Measurements from ENCODE around the gene DLGAP3. TPM values are rescaled to one million over a fixed set of nuclear protein-coding genes. Genes with fewer than 3 reads are reported as not detected.
"Not testable (repeated sequence)": the region's sequence is repeated elsewhere in the genome, so short reads cannot be mapped to it uniquely, and the experiment has no call there.

Gene DLGAP3
- total RNA-seq, 1 experiment from 2014 or later, result 0.05 TPM

GRCh38 chr1:34839526-34840305, 89.7 kb downstream of the DLGAP3 start:
- DNase-seq (ENCODE audit: low read depth), result no peak

GRCh38 chr1:34833711-34834110, 95.7 kb downstream of the DLGAP3 start:
- no peak for DNase-seq (ENCODE audit: low read depth)

- DNase-seq (ENCODE audit: low read depth), result no peak
Measured at GRCh38 chr1:34831721-34832246, 97.7 kb downstream of the DLGAP3 start.

GRCh38 chr1:34829250-34829649, 100.2 kb downstream of the DLGAP3 start:
- DNase-seq (ENCODE audit: low read depth), result no peak

- no peak for DNase-seq (ENCODE audit: low read depth)
Measured at GRCh38 chr1:34828611-34829010, 100.8 kb downstream of the DLGAP3 start.

GRCh38 chr1:34827341-34827941, 102.0 kb downstream of the DLGAP3 start:
- DNase-seq (ENCODE audit: low read depth), result no peak

GRCh38 chr1:34825455-34826091, 103.9 kb downstream of the DLGAP3 start:
- no peak for DNase-seq (ENCODE audit: low read depth)

- DNase-seq (ENCODE audit: low read depth), result no peak
Measured at GRCh38 chr1:34824817-34825454, 104.5 kb downstream of the DLGAP3 start.

GRCh38 chr1:34822202-34822601, 107.2 kb downstream of the DLGAP3 start:
- no peak for DNase-seq (ENCODE audit: low read depth)

GRCh38 chr1:34818862-34819261, 110.6 kb downstream of the DLGAP3 start:
- not testable (repeated sequence) for DNase-seq (ENCODE audit: low read depth)

- DNase-seq (ENCODE audit: low read depth), result no peak
Measured at GRCh38 chr1:34816778-34817177, 112.7 kb downstream of the DLGAP3 start.

- no peak for DNase-seq (ENCODE audit: low read depth)
Measured at GRCh38 chr1:34816332-34816731, 113.1 kb downstream of the DLGAP3 start.

Other genes with a start within 250 kb of the DLGAP3 start
- gene GJB5, start 174.6 kb downstream of the DLGAP3 start, total RNA-seq (2014; rRNA removed; shearing (Covaris generic)), result not detected in 2 replicates
- gene GJB4, start 169.9 kb downstream of the DLGAP3 start, total RNA-seq (2014; rRNA removed; shearing (Covaris generic)), result not detected in 2 replicates
- not detected in 2 replicates for gene GJB3, start 148.4 kb downstream of the DLGAP3 start, total RNA-seq (2014; rRNA removed; shearing (Covaris generic))
- gene GJA4, start 136.7 kb downstream of the DLGAP3 start, total RNA-seq (2014; rRNA removed; shearing (Covaris generic)), result not detected in 2 replicates
- 63.2 and 64.2 TPM in 2 replicates for gene SMIM12, start 69.9 kb downstream of the DLGAP3 start, total RNA-seq (2014; rRNA removed; shearing (Covaris generic))
- 22.1 and 31.2 TPM in 2 replicates for gene TMEM35B, start 55.7 kb upstream of the DLGAP3 start, total RNA-seq (2014; rRNA removed; shearing (Covaris generic))
- gene ZMYM6, start 102.3 kb upstream of the DLGAP3 start, total RNA-seq (2014; rRNA removed; shearing (Covaris generic)), result 4.6 and 6.6 TPM in 2 replicates
- gene ZMYM1, start 149.7 kb upstream of the DLGAP3 start, total RNA-seq (2014; rRNA removed; shearing (Covaris generic)), result 16.2 and 19.7 TPM in 2 replicates